ENCODE measurements around the gene FOXO4.
A peak's percentile ranks its signal among the peaks of the same experiment; 100 is the strongest.
"Not testable (repeated sequence)": the region's sequence is repeated elsewhere in the genome, so short reads cannot be mapped to it uniquely, and the experiment has no call there.

The FOXO4 gene

DNA sequence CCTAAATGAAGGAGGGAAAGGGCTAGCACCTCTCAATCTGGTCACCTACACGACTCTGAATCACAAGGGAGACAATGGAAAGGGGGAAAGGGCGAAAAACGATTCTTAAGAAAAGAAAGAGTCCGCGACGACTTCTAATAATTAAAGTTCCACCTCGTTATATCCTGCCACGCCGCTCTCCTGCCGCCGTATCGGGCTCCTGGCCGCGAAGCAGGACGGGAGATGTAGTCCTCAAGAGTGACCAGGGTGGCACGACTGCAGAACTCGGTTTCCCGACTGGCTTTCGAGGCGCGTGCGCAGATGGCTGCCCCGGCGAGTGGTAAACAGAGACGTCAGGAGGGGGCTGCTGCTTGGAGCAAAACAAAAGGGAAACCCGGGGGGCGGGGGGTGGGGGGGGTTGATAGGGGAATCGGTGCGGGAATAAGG, at the start of gene FOXO4:
FOXO4 (plus strand) TSS at position 297 of the 426 bp plus-strand sequence. CDS start 678 bp downstream, outside the sequence.
- Mint-ChIP-seq H3K4me3 (peak within 1 kb of the TSS; percentile 87 to 97), H3K27ac (peak within 1 kb of the TSS; percentile 96), H3K36me3 (no peaks in the 10 kb centered on the region), H3K9me3 (no peaks in the 10 kb centered on the region), H3K27me3 (peaks cover 0 to 10% of the 10 kb centered on the region in 2 donors), H3K4me1 (peaks cover 12 to 20% of the 10 kb centered on the region in 2 donors)
- DNase-seq (peak; percentile 84), ATAC-seq (replicated peaks) (peak; percentile 93 to 94)

GRCh38 chrX:71047891-71048290, 47.8 kb upstream of the FOXO4 start:
- DNase-seq; H3K9me3 Mint-ChIP-seq; H3K27ac Mint-ChIP-seq; H3K4me3 Mint-ChIP-seq; H3K27me3 Mint-ChIP-seq; H3K4me1 Mint-ChIP-seq; H3K36me3 Mint-ChIP-seq; ATAC-seq (replicated peaks): not testable (repeated sequence)

GRCh38 chrX:71052721-71053120, 42.9 kb upstream of the FOXO4 start:
- H3K27me3 Mint-ChIP-seq: no peaks in the 10 kb centered on the region
- H3K9me3 Mint-ChIP-seq: no peaks in the 10 kb centered on the region
- ATAC-seq (replicated peaks): peak in 1 of 2 donors; percentile 38
- no peak for DNase-seq
- H3K4me1 Mint-ChIP-seq: no peaks in the 10 kb centered on the region
- peak overlapping the region; percentile 37 for H3K27ac Mint-ChIP-seq
- peaks cover 0 to 1% of the 10 kb centered on the region in 2 donors for H3K36me3 Mint-ChIP-seq
- peak overlapping the region; percentile 32 to 64 for H3K4me3 Mint-ChIP-seq

DNA sequence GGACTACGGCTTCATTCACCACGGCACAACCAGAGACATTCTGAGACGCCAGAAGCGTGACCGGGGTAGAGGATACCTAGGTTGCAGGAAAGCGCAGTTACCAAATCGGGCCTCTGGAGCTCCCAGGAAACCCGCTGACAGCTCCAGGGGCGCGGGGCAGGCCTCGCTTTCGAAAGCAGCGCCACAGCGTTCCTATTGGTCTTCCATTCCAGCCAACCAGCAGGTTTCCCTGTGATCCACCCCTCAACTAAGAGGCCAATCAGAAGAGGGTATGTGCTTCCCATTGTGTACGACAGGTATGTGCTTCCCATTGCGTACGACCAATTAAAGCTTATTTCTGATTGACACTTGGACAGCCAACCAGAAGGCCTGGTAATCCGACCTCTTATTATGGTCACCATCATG, 42.4 kb upstream of the FOXO4 start:
- peak; percentile 49 to 85 for ATAC-seq (replicated peaks)
- no peaks in the 10 kb centered on the region for H3K27me3 Mint-ChIP-seq
- no peak for DNase-seq
- H3K9me3 Mint-ChIP-seq: no peaks in the 10 kb centered on the region
- peak overlapping the region; percentile 37 for H3K27ac Mint-ChIP-seq
- peak overlapping the region; percentile 32 to 64 for H3K4me3 Mint-ChIP-seq
- H3K36me3 Mint-ChIP-seq: peaks cover 0 to 6% of the 10 kb centered on the region in 2 donors
- peaks cover 0 to 4% of the 10 kb centered on the region in 2 donors for H3K4me1 Mint-ChIP-seq

GRCh38 chrX:71056867-71057266, 38.8 kb upstream of the FOXO4 start:
- Mint-ChIP-seq H3K27me3 (no peaks in the 10 kb centered on the region), H3K36me3 (peaks cover 8 to 21% of the 10 kb centered on the region in 2 donors), H3K4me1 (peaks cover 9 to 15% of the 10 kb centered on the region in 2 donors), H3K27ac (no peak overlapping the region), H3K4me3 (no peak overlapping the region), H3K9me3 (no peaks in the 10 kb centered on the region)
- no peak for ATAC-seq (replicated peaks)
- no peak for DNase-seq

- peaks cover 13 to 26% of the 10 kb centered on the region in 2 donors for H3K36me3 Mint-ChIP-seq
- no peak for ATAC-seq (replicated peaks)
- H3K27me3 Mint-ChIP-seq: no peaks in the 10 kb centered on the region
- no peak for DNase-seq
- H3K27ac Mint-ChIP-seq: no peak overlapping the region
- H3K4me3 Mint-ChIP-seq: no peak overlapping the region
- H3K9me3 Mint-ChIP-seq: no peaks in the 10 kb centered on the region
- peaks cover 9 to 15% of the 10 kb centered on the region in 2 donors for H3K4me1 Mint-ChIP-seq
Observed at GRCh38 chrX:71057848-71058530, 37.7 kb upstream of the FOXO4 start.

GRCh38 chrX:71060127-71060526, 35.5 kb upstream of the FOXO4 start:
- ATAC-seq (replicated peaks) (no peak), DNase-seq (no peak)
- no peak overlapping the region for H3K4me3 Mint-ChIP-seq
- peaks cover 11 to 23% of the 10 kb centered on the region in 2 donors for H3K4me1 Mint-ChIP-seq
- no peak overlapping the region for H3K27ac Mint-ChIP-seq
- no peaks in the 10 kb centered on the region for H3K9me3 Mint-ChIP-seq
- no peaks in the 10 kb centered on the region for H3K27me3 Mint-ChIP-seq
- peaks cover 15 to 30% of the 10 kb centered on the region in 2 donors for H3K36me3 Mint-ChIP-seq

GRCh38 chrX:71067089-71067488, 28.6 kb upstream of the FOXO4 start:
- peak overlapping the region; percentile 93 to 99 for H3K4me3 Mint-ChIP-seq
- H3K4me1 Mint-ChIP-seq: peaks cover 7 to 18% of the 10 kb centered on the region in 2 donors
- DNase-seq: no peak
- no peak for ATAC-seq (replicated peaks)
- peaks cover 6 to 8% of the 10 kb centered on the region in 2 donors for H3K27me3 Mint-ChIP-seq
- no peaks in the 10 kb centered on the region for H3K9me3 Mint-ChIP-seq
- peaks cover 7 to 10% of the 10 kb centered on the region in 2 donors for H3K36me3 Mint-ChIP-seq
- H3K27ac Mint-ChIP-seq: no peak overlapping the region

- Mint-ChIP-seq H3K4me3 (peak overlapping the region; percentile 93 to 99), H3K27me3 (peaks cover 6 to 8% of the 10 kb centered on the region in 2 donors), H3K36me3 (peaks cover 5 to 8% of the 10 kb centered on the region in 2 donors), H3K9me3 (no peaks in the 10 kb centered on the region), H3K4me1 (peaks cover 7 to 18% of the 10 kb centered on the region in 2 donors), H3K27ac (peak overlapping the region; percentile 89)
- DNase-seq (no peak), ATAC-seq (replicated peaks) (no peak)
Observed at GRCh38 chrX:71067712-71068043, 28.0 kb upstream of the FOXO4 start.

GRCh38 chrX:71068044-71068918, 27.4 kb upstream of the FOXO4 start, which contains the start of gene SNX12:
SNX12 (minus strand) TSS chrX:71068334; CDS start chrX:71068306, 28 bp downstream.
- peak within 1 kb of the TSS; percentile 89 for H3K27ac Mint-ChIP-seq
- peak; percentile 94 to 96 for ATAC-seq (replicated peaks)
- H3K36me3 Mint-ChIP-seq: peaks cover 3 to 4% of the 10 kb centered on the region in 2 donors
- peaks cover 6 to 8% of the 10 kb centered on the region in 2 donors for H3K27me3 Mint-ChIP-seq
- H3K4me3 Mint-ChIP-seq: peak within 1 kb of the TSS; percentile 93 to 99
- peak; percentile 88 for DNase-seq
- peaks cover 7 to 18% of the 10 kb centered on the region in 2 donors for H3K4me1 Mint-ChIP-seq
- no peaks in the 10 kb centered on the region for H3K9me3 Mint-ChIP-seq

DNA sequence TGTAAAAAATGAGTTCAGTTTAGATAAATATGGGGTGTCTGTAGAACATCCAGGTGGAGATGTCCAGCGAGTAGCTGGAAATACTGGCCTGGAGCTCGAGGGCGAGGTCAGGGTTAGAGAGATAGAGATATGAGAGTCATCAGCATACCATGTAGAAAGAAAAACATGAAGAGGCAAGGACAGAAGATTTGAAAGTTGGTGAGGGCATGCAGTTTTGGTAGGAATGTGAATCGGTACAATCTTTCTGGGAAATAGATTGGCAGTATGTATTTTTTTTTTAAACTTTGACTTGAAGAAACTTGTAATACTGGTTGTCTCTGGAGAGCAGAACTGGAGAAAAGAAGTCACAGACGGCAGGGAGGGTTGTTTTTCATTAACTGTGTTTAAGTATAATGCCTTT, 25.1 kb upstream of the FOXO4 start:
- no peak for ATAC-seq (replicated peaks)
- H3K4me1 Mint-ChIP-seq: peaks cover 5 to 10% of the 10 kb centered on the region in 2 donors

GRCh38 chrX:71081330-71082123, 14.1 kb upstream of the FOXO4 start:
- H3K27ac Mint-ChIP-seq: no peak overlapping the region
- ATAC-seq (replicated peaks): no peak
- no peaks in the 10 kb centered on the region for H3K4me1 Mint-ChIP-seq
- DNase-seq: no peak
- H3K36me3 Mint-ChIP-seq: peaks cover 0 to 2% of the 10 kb centered on the region in 2 donors
- no peaks in the 10 kb centered on the region for H3K27me3 Mint-ChIP-seq
- no peaks in the 10 kb centered on the region for H3K9me3 Mint-ChIP-seq
- no peak overlapping the region for H3K4me3 Mint-ChIP-seq

More for the DNA sequence above, 25.1 kb upstream of the FOXO4 start:
- H3K36me3 Mint-ChIP-seq: peaks cover 0 to 1% of the 10 kb centered on the region in 2 donors
- no peak overlapping the region for H3K27ac Mint-ChIP-seq
- H3K4me3 Mint-ChIP-seq: no peak overlapping the region
- no peaks in the 10 kb centered on the region for H3K9me3 Mint-ChIP-seq
- no peak for DNase-seq
- peaks cover 13% of the 10 kb centered on the region in 2 donors for H3K27me3 Mint-ChIP-seq

DNA sequence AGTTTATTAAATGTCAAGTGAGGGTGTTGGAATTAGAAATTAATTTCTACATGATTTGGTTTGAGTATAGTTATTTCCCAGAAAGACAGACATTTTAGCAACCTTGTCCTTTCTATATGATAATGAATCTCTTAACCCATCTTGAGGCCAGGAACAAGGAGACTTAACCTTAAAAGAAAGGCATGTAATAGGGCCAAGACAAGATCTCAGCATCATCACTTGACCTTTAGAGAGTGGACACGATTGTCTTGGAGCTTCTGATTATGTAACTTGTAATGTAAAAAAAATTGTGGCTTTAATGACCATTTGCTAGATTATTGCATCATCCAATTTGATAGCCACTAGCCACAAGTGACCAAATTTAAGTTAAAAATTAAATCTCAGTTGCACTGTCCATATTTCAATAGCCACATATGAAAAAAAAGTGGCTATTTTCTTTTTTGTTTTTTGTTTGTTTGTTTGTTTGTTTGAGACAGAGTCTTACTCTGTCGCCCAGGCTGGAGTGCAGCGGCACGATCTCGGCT, 13.5 kb upstream of the FOXO4 start:
- DNase-seq (no peak), ATAC-seq (replicated peaks) (no peak)
- Mint-ChIP-seq H3K9me3 (no peaks in the 10 kb centered on the region), H3K36me3 (peaks cover 0 to 2% of the 10 kb centered on the region in 2 donors), H3K27me3 (no peaks in the 10 kb centered on the region), H3K27ac (no peak overlapping the region), H3K4me1 (no peaks in the 10 kb centered on the region), H3K4me3 (no peak overlapping the region)

- DNase-seq (no peak), ATAC-seq (replicated peaks) (no peak)
- Mint-ChIP-seq H3K4me3 (no peak overlapping the region), H3K27ac (no peak overlapping the region), H3K36me3 (peaks cover 0 to 2% of the 10 kb centered on the region in 2 donors), H3K4me1 (no peaks in the 10 kb centered on the region), H3K9me3 (no peaks in the 10 kb centered on the region), H3K27me3 (no peaks in the 10 kb centered on the region)
Observed at GRCh38 chrX:71082822-71083221, 12.8 kb upstream of the FOXO4 start.
